Kidney (tissue), 14 donors: Measurements from ENCODE around the gene HSPG2. TPM values are rescaled to one million over a fixed set of nuclear protein-coding genes. Genes with fewer than 3 reads are reported as not detected.

Source experiments
- DNase-seq, 5 donors: peaks; one replicate each; pipeline ENCODE4 v3.0.0-alpha.2; 2013 to 2020
- FAIRE-seq: peaks from 2 replicates; lab custom pipeline; 2012; peaks lifted over from hg19 to GRCh38; lab: Jason Lieb, UNC
- H3K27ac ChIP-seq, 2 donors: one replicate each; pipeline ENCODE4 v1.7.0; 2013; ENCODE audit warnings: low read depth in 2 of 2, low read length in 2 of 2, inconsistent platforms in 1 of 2
- H3K27me3 ChIP-seq: one replicate; pipeline ENCODE4 v1.7.1; 2013; ENCODE audit warnings: low read length, inconsistent platforms; ENCODE audit not compliant: control insufficient read depth, insufficient read depth
- H3K36me3 ChIP-seq, 3 donors: one replicate each; pipeline versions ENCODE4 v1.7.0 to v1.7.1; 2013; ENCODE audit warnings: low read length in 3 of 3, control low read depth in 1 of 3, inconsistent platforms in 1 of 3; ENCODE audit not compliant: insufficient read depth in 3 of 3, control insufficient read depth in 2 of 3
- H3K4me1 ChIP-seq, 3 donors: one replicate each; pipeline versions ENCODE4 v1.7.0 to v1.7.1; 2013; ENCODE audit warnings: low read length in 3 of 3, inconsistent platforms in 1 of 3, low read depth in 1 of 3; ENCODE audit not compliant: control insufficient read depth in 2 of 3, insufficient read depth in 2 of 3
- H3K4me3 ChIP-seq, 3 donors: one replicate each; pipeline versions ENCODE4 v1.7.0 to v1.8.1; 2013; ENCODE audit warnings: low read length in 3 of 3, control low read depth in 1 of 3, inconsistent platforms in 1 of 3
- H3K9ac ChIP-seq, 3 donors: one replicate each; pipeline versions ENCODE4 v1.7.0 to v1.7.1; 2013; ENCODE audit warnings: low read length in 3 of 3, control low read depth in 1 of 3, inconsistent platforms in 1 of 3
- H3K9me3 ChIP-seq, 3 donors: one replicate each; pipeline versions ENCODE4 v1.7.0 to v1.7.1; 2013; ENCODE audit warnings: low read length in 3 of 3, control low read depth in 1 of 3, inconsistent platforms in 1 of 3; ENCODE audit not compliant: control insufficient read depth in 2 of 3, insufficient read depth in 1 of 3
- CTCF ChIP-seq: IDR thresholded peaks from 3 replicates; pipeline ENCODE4 v1.5.1; 2012; ENCODE audit warnings: mild to moderate bottlenecking, moderate library complexity, borderline replicate concordance; ENCODE audit not compliant: insufficient read depth; ENCODE audit errors: extremely low read depth
- intact Hi-C: fragments of 100-400 bp; cut with DNase I; formaldehyde crosslinking; loops from one replicate; pipeline ENCODE4 v1.11.1; 2022
- polyA plus RNA-seq: library from polyadenylated mRNA; stranded (reverse); fragments of 350-450 nt; fragmentation: Illumina TruSeq; extraction: RNeasy Lipid Tissue Mini Kit (QIAGEN cat#74804); gene quantifications from one replicate; pipeline ENCODE4 v1.2.3, GENCODE V29; 2014; ENCODE audit warnings: low read depth, low replicate concordance; ENCODE audit not compliant: insufficient read depth
- total RNA-seq: library from RNA; stranded (reverse); fragmentation: NEBNext Ultra II Directional; extraction: Animal tissue kit (Norgen Biotek cat#: 25700); gene quantifications from one replicate; pipeline ENCODE4 v1.2.1, GENCODE V29; 2021
- donor health status: control.
- donor health status: control.
- donor health status: control.
- donor health status: control.
- donor health status: control.
- donor health status: DM: yes; HTN: yes; CAD: no.
- donor health status: Normal renal cell carcinoma (clear cell type).

HSPG2 gene
- total and polyA plus RNA-seq, 2 donors from 2014 or later, result 60.4 to 510 TPM

GRCh38 chr1:21775985-21776562 is 161.0 kb downstream of the HSPG2 start:
- no peak overlapping the region for H3K4me3 ChIP-seq
- FAIRE-seq, result no peak
- no peaks in the 10 kb centered on the region for H3K27me3 ChIP-seq
- H3K27ac ChIP-seq, result no peak overlapping the region
- H3K9ac ChIP-seq, result no peak overlapping the region
- intact Hi-C loops, result no loop called here
- no peak for TF ChIP-seq CTCF
- peaks cover 0 to 2% (median 0%) of the 10 kb centered on the region in 3 donors for H3K4me1 ChIP-seq
- H3K9me3 ChIP-seq, result no peaks in the 10 kb centered on the region
- no peaks in the 10 kb centered on the region for H3K36me3 ChIP-seq
- no peak for DNase-seq

GRCh38 chr1:21775550-21775914 is 161.6 kb downstream of the HSPG2 start:
- no peak for TF ChIP-seq CTCF
- FAIRE-seq (no peak), DNase-seq (no peak)
- H3K27me3 ChIP-seq, result no peaks in the 10 kb centered on the region
- H3K36me3 ChIP-seq, result no peaks in the 10 kb centered on the region
- no peaks in the 10 kb centered on the region for H3K9me3 ChIP-seq
- intact Hi-C loops, result no loop called here
- H3K4me3 ChIP-seq, result no peak overlapping the region
- peaks cover 0 to 2% (median 0%) of the 10 kb centered on the region in 3 donors for H3K4me1 ChIP-seq
- no peak overlapping the region for H3K9ac ChIP-seq
- H3K27ac ChIP-seq, result no peak overlapping the region

- DNase-seq (no peak), FAIRE-seq (no peak)
- TF ChIP-seq CTCF, result no peak
- Histone ChIP-seq H3K9ac (no peak overlapping the region), H3K4me1 (peaks cover 0 to 2% (median 0%) of the 10 kb centered on the region in 3 donors), H3K27ac (no peak overlapping the region), H3K36me3 (no peaks in the 10 kb centered on the region), H3K4me3 (no peak overlapping the region), H3K27me3 (no peaks in the 10 kb centered on the region), H3K9me3 (no peaks in the 10 kb centered on the region)
- intact Hi-C loops, result no loop called here
Measured at GRCh38 chr1:21774835-21775549, 162.1 kb downstream of the HSPG2 start.
